Hepatocyte (in vitro differentiated cells): ENCODE data around the gene C5AR2.

Experiments used
- EZH2 ChIP-seq: fragments of 200-600 bp; sonication (generic); IDR thresholded peaks from 2 replicates; pipeline ENCODE4 v1.6.1; 2016; ENCODE audit warnings: antibody characterized with exemption, mild to moderate bottlenecking, borderline replicate concordance
- EZH2phosphoT487 ChIP-seq: fragments of 200-600 bp; sonication (generic); IDR thresholded peaks from one replicate; pipeline ENCODE4 v1.6.1; 2018; ENCODE audit warnings: antibody characterized with exemption, mild to moderate bottlenecking, low read depth, moderate library complexity; ENCODE audit not compliant: unreplicated experiment, severe bottlenecking

DNA sequence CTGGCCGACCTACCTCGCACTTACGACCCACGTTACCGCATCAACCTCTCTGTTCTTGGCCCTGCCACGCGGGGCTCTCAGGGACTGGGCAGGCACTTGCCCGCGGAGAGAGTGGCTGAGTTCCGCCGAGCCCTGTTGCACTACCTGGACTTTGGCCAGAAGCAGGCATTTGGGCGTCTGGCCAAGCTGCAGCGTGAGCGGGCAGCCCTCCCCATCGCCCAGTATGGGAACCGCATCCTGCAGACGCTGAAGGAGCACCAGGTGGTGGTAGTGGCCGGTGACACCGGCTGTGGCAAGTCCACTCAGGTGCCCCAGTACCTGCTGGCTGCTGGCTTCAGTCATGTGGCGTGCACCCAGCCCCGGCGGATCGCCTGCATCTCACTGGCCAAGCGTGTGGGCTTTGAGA lies 21.3 kb downstream of the C5AR2 start:
- no peak for TF ChIP-seq EZH2phosphoT487
- TF ChIP-seq EZH2, result no peak
